ENCODE data around the gene MXRA7.
"Not testable (repeated sequence)": the region's sequence is repeated elsewhere in the genome, so short reads cannot be mapped to it uniquely, and the experiment has no call there.

MXRA7 gene

DNA sequence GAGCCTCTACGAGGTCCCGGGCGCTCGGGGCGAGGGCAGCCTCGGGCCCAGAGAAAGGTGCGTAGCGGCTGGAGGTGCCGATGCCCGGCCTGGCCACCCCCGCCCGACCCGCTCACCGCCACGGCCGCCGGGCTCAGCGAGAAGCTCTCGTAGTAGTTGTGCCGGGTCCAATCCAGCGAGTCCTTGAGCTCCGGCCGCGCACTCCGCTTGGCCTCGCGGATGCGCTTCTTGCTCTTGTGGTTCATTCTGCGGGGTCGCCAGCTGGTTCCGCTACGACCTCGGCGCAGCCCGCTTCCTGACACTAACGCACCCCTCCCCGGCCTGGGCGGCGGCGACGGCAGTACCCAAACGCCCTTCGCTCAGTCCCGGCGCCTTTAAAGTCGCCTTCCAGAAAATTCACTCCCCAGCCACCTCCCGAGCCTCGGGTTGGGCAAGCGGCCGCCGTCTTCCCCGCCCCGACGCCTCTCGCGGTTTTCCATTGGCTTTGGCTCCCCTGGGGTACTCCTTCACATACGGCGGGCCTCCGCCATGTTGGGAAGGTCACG, 15.5 kb upstream of the MXRA7 start, which contains the start of gene JMJD6:
TSS of gene JMJD6 (minus strand) at position 376 of the 545 bp plus-strand sequence. CDS start at position 245, 131 bp downstream.
- DNase-seq (ENCODE audit: low read depth), result peak; percentile 82
- TF ChIP-seq, protein P1, sequence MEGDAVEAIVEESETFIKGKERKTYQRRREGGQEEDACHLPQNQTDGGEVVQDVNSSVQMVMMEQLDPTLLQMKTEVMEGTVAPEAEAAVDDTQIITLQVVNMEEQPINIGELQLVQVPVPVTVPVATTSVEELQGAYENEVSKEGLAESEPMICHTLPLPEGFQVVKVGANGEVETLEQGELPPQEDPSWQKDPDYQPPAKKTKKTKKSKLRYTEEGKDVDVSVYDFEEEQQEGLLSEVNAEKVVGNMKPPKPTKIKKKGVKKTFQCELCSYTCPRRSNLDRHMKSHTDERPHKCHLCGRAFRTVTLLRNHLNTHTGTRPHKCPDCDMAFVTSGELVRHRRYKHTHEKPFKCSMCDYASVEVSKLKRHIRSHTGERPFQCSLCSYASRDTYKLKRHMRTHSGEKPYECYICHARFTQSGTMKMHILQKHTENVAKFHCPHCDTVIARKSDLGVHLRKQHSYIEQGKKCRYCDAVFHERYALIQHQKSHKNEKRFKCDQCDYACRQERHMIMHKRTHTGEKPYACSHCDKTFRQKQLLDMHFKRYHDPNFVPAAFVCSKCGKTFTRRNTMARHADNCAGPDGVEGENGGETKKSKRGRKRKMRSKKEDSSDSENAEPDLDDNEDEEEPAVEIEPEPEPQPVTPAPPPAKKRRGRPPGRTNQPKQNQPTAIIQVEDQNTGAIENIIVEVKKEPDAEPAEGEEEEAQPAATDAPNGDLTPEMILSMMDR (conservative IDR thresholded peaks at IDR 0.05; ENCODE audit: low read depth, low read length), result no peak
- peak within 1 kb of the TSS; percentile 80 for H3K4me3 ChIP-seq (ENCODE audit: low read length)

DNA sequence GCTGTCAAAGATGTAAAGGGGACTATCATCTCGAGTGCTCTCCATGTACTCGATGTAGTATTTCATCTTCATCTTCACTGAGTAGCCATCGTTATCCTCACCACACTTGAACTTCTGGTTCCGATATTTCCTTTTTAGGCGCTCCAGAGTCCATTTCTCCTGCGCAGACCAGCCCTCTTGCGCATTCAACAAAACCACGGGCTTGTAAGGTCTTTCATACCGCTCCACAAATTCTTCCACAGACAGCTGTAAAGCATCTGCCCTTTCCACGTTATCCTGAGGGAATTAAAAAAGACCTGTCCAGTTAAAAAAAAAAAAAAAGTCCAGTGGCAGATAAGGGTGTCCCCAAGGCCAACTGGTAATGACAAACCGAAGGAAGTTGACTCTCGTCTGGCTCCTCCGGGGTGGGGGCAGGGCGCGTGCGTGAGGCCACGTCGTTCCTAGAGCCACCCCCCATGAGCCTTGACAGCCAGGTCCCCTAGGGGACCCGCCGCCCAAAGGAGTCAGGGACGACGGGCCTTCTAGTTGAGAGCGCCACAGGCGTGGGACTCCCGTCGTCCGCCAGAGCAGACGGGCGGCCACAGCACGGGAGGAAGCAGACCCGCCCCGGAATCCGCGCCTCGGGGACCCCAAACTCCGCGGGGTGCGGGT, 14.9 kb upstream of the MXRA7 start:
- no peak for DNase-seq (ENCODE audit: low read depth)
- TF ChIP-seq, protein P1 (conservative IDR thresholded peaks at IDR 0.05; ENCODE audit: low read depth, low read length), result no peak
- peak overlapping the region; percentile 80 for H3K4me3 ChIP-seq (ENCODE audit: low read length)

DNA sequence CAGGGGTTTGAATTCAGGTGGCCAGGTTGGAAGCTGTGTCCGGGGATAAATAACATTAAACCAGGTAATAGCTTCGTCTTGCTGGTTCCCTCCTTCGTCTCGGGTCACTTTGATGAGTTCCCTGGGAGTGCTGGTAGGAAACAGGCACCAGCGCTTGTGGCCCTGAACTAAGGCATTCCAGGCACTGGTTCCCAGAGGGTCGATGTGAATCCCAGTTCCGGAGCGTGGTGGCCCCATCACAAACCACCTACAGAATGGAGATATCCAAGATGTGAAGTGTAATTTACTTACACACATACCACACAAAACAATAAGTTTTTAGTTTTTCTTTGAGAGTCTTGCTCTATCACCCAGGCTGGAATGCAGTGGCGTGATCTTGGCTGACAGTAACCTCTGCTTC, 13.0 kb upstream of the MXRA7 start:
- no peak for DNase-seq (ENCODE audit: low read depth)
- TF ChIP-seq, protein P1 (conservative IDR thresholded peaks at IDR 0.05; ENCODE audit: low read depth, low read length), result no peak
- H3K4me3 ChIP-seq (ENCODE audit: low read length), result no peak overlapping the region

DNA sequence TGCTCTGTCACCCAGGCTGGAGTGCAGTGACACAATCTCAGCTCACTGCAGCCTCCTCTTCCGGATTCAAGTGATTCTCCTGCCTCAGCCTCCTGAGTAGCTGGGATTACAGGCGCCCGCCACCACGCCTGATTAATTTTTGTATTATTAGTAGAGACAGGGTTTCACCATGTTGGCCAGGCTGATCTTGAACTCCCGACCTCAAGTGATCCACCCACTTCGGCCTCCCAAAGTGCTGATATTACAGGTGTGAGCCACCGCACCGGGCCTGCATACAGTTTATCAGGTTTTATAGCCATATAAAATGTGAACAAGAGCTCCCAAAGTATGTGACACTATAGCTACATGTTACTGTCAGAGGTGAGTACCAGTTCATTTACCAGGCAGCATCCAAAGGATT, 12.2 kb upstream of the MXRA7 start:
- H3K4me3 ChIP-seq (ENCODE audit: low read length); DNase-seq (ENCODE audit: low read depth): not testable (repeated sequence)

DNA sequence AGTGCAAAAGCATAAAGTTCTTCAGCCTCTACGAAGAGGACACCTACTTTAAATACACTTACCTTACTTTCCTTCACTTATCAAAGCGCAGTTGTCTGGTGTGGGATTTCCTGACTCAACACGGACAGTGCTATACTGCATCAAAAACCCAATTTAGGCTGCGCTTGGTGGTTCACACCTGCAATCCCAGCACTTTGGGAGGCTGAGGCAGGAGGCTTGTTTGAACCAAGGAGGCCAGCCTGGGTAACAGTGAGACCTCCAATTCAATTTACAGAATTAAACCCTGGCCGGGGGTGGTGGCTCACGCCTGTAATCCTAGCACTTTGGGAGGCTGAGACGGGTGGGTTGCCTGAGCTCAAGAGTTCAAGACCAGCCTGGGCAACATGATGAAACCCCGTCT, 11.5 kb upstream of the MXRA7 start:
- DNase-seq (ENCODE audit: low read depth), result no peak
- TF ChIP-seq, protein P1 (conservative IDR thresholded peaks at IDR 0.05; ENCODE audit: low read depth, low read length), result no peak
- no peak overlapping the region for H3K4me3 ChIP-seq (ENCODE audit: low read length)

DNA sequence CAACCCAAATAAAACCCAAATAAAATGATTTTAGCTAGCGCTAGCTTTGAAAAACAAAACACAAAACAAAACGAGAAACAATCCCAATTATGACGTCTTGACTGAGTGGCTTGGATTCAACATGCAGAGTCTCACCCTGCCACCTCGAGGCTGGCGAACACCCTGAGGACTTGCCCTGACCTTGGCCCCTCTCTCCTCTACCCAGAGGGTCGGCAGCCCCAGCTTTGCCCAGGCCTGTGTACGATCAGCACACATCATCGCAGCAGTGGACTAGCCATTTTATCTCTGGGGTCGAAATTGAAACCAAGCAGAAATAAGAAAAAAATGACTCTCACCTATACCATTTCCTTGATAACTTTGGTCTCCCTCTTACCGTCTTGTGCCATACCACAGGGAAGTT, 10.7 kb upstream of the MXRA7 start:
- TF ChIP-seq, protein P1 (conservative IDR thresholded peaks at IDR 0.05; ENCODE audit: low read depth, low read length), result no peak
- H3K4me3 ChIP-seq (ENCODE audit: low read length), result no peak overlapping the region
- no peak for DNase-seq (ENCODE audit: low read depth)

DNA sequence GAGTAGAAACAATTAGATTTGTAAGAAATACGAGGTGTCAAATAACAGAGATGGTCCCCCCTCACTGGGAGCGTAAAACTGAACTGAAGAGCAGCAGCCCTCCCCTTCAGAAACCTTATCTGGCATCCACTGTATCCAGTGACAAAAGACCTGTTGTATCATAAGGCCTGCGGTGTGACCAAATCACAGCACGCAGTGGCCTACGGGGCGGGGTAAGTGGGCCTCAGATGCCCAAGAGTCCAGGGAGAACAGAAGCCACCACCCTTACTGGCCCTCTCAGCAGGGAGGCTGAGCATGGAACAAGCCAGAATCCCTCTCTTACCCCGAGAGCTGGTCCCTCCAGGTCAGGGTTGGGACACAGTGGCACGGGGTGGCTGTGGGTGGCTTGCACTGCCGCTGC, 10.2 kb upstream of the MXRA7 start:
- DNase-seq (ENCODE audit: low read depth), result no peak
- no peak overlapping the region for H3K4me3 ChIP-seq (ENCODE audit: low read length)
- TF ChIP-seq, protein P1 (conservative IDR thresholded peaks at IDR 0.05; ENCODE audit: low read depth, low read length), result no peak
